Tibial artery (tissue), 4 donors: ENCODE measurements around the gene SLX9.
A peak's percentile ranks its signal among the peaks of the same experiment; 100 is the strongest.

Experiments used
- DNase-seq, 2 donors: peaks; one replicate each; pipeline ENCODE4 v3.0.0-alpha.2; 2019
- H3K27ac ChIP-seq, 2 donors: fragments of 200-600 bp; sonication (generic) in 1 of 2; 1 replicate in 1 of 2; 2 replicates in 1 of 2; pipeline ENCODE4 v1.5.1; 2018 to 2019; ENCODE audit warnings: mild to moderate bottlenecking in 1 of 2
- H3K27me3 ChIP-seq, 2 donors: fragments of 200-600 bp; sonication (generic) in 1 of 2; one replicate each; pipeline versions ENCODE4 v1.5.1 to v1.6.0; 2016 to 2019
- H3K36me3 ChIP-seq, 3 donors: fragments of 200-600 bp; sonication (generic) in 2 of 3; one replicate each; pipeline ENCODE4 v1.5.1; 2016 to 2019; ENCODE audit warnings: mild to moderate bottlenecking in 2 of 3
- H3K4me1 ChIP-seq, 4 donors: fragments of 200-600 bp; sonication (generic) in 2 of 4; 1 replicate in 3 of 4; 2 replicates in 1 of 4; pipeline ENCODE4 v1.5.1; 2016 to 2019
- H3K4me3 ChIP-seq, 2 donors: fragments of 200-600 bp; sonication (generic) in 1 of 2; 1 replicate in 1 of 2; 2 replicates in 1 of 2; pipeline ENCODE4 v1.5.1; 2018 to 2019; ENCODE audit warnings: mild to moderate bottlenecking in 2 of 2
- H3K9me3 ChIP-seq, 3 donors: fragments of 200-600 bp; sonication (generic) in 1 of 3; one replicate each; pipeline ENCODE4 v1.5.1; 2016 to 2019
- CTCF ChIP-seq, 2 experiments: fragments of 200-600 bp in 1 of 2; fragments of 450-650 bp in 1 of 2; IDR thresholded peaks; one replicate each; pipeline ENCODE4 v1.5.1; 2017 to 2019; ENCODE audit warnings: antibody characterized with exemption in 2 of 2, mild to moderate bottlenecking in 1 of 2, moderate library complexity in 1 of 2
- intact Hi-C: fragments of 100-400 bp; cut with DNase I; formaldehyde crosslinking; loops from one replicate; pipeline ENCODE4 v1.15.0; 2023; ENCODE audit warnings: low total_unique reads

SLX9 gene

GRCh38 chr21:44987886-44988606 is 48.2 kb downstream of the SLX9 start:
- DNase-seq, result peak in 1 of 2 donors; percentile 72
- no peak for TF ChIP-seq CTCF (IDR thresholded peaks at IDR 0.05)
- H3K27ac ChIP-seq, result peak overlapping the region; percentile 89 to 92

DNA sequence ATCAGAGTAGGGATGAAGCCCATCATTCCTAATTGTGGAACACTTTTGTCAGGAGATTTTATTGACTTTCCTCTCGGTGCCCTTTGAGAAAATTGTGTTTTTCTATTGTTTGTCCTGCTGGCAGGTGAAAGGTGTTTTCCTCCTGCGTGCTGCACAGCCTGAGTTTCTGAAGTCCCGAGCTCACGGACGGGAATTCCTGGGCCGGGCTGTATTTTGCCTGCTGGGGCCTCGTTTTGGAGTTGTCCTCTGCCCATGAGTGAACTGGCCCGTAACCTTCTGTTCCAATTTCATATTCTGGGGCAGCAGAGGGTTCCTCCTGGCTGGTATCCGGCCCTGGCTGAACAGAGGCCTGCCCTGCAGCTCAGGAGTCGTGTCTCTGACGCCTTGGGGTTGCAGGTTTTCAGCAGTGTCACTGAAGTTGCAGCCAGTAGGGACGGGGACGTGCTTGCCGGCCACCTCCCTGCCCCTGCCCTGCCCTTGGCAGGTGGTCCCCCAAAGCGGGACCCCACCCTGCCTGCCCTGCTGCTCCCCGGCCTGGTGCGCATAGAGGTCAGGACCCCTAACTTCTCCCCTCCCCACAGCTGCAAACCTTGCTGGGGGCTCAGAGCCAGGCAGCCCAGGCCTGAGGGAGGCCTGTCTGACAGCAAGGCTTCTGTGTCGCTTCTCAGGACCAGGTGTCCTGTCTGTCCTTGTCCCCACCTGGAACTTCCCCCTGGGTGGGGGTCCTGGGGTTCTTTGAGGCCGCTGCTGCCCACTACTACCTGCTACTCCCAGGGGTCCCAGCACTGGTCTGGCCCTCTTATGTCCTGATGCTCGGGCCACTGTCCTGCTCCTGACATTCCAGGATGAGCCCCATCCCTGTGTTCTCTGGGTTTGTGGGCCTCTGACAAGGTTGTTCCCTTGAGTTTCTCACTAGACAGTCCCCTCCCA is 49.0 kb downstream of the SLX9 start:
- no peaks in the 10 kb centered on the region for H3K9me3 ChIP-seq
- DNase-seq, result peak in 1 of 2 donors; percentile 71
- intact Hi-C loops, result no loop called here
- no peak overlapping the region for H3K4me3 ChIP-seq
- peaks cover 0 to 70% (median 44%) of the 10 kb centered on the region in 4 donors for H3K4me1 ChIP-seq
- peak overlapping the region; percentile 70 to 78 for H3K27ac ChIP-seq
- H3K36me3 ChIP-seq, result no peaks in the 10 kb centered on the region
- no peak for TF ChIP-seq CTCF (IDR thresholded peaks at IDR 0.05)
- no peaks in the 10 kb centered on the region for H3K27me3 ChIP-seq

More at GRCh38 chr21:44987886-44988606, 48.2 kb downstream of the SLX9 start:
- Histone ChIP-seq H3K4me3 (no peak overlapping the region), H3K9me3 (no peaks in the 10 kb centered on the region), H3K27me3 (no peaks in the 10 kb centered on the region), H3K4me1 (peaks cover 0 to 70% (median 48%) of the 10 kb centered on the region in 4 donors), H3K36me3 (no peaks in the 10 kb centered on the region)
- intact Hi-C loops, result no loop called here

GRCh38 chr21:44989537-44989886 is 49.7 kb downstream of the SLX9 start:
- Histone ChIP-seq H3K4me3 (no peak overlapping the region), H3K27me3 (no peaks in the 10 kb centered on the region), H3K36me3 (no peaks in the 10 kb centered on the region), H3K27ac (peak overlapping the region; percentile 70 to 78), H3K4me1 (peaks cover 0 to 73% (median 48%) of the 10 kb centered on the region in 4 donors), H3K9me3 (no peaks in the 10 kb centered on the region)
- intact Hi-C loops, result no loop called here
- TF ChIP-seq CTCF (IDR thresholded peaks at IDR 0.05), result no peak
- DNase-seq, result peak in 1 of 2 donors; percentile 66

- intact Hi-C loops, result no loop called here
- no peak overlapping the region for H3K4me3 ChIP-seq
- H3K4me1 ChIP-seq, result peaks cover 0 to 73% (median 49%) of the 10 kb centered on the region in 4 donors
- peak overlapping the region; percentile 70 to 78 for H3K27ac ChIP-seq
- H3K9me3 ChIP-seq, result no peaks in the 10 kb centered on the region
- TF ChIP-seq CTCF (IDR thresholded peaks at IDR 0.05), result no peak
- H3K36me3 ChIP-seq, result no peaks in the 10 kb centered on the region
- peak in 1 of 2 donors; percentile 66 for DNase-seq
- H3K27me3 ChIP-seq, result no peaks in the 10 kb centered on the region
These were observed 50.3 kb downstream of the SLX9 start for GRCh38 chr21:44989943-44990780.

- peaks cover 0 to 73% (median 49%) of the 10 kb centered on the region in 4 donors for H3K4me1 ChIP-seq
These were observed 51.1 kb downstream of the SLX9 start for GRCh38 chr21:44990921-44991320.

More at GRCh38 chr21:44990921-44991320, 51.1 kb downstream of the SLX9 start:
- peak overlapping the region; percentile 70 to 78 for H3K27ac ChIP-seq
- H3K9me3 ChIP-seq, result no peaks in the 10 kb centered on the region
- intact Hi-C loops, result no loop called here
- H3K27me3 ChIP-seq, result no peaks in the 10 kb centered on the region
- H3K4me3 ChIP-seq, result no peak overlapping the region
- TF ChIP-seq CTCF (IDR thresholded peaks at IDR 0.05), result no peak
- no peak for DNase-seq
- no peaks in the 10 kb centered on the region for H3K36me3 ChIP-seq
